ENCODE data around the gene KRT76. TPM values are rescaled to one million over a fixed set of nuclear protein-coding genes. Genes with fewer than 3 reads are reported as not detected.
A peak's percentile ranks its signal among the peaks of the same experiment; 100 is the strongest.

Gene KRT76
- total and polyA plus RNA-seq, 3 experiments from 2014 or later = not detected

- Mint-ChIP-seq H3K27me3 (peaks cover 7 to 24% of the 10 kb centered on the region in 2 donors), H3K9me3 (no peaks in the 10 kb centered on the region), H3K4me1 (no peaks in the 10 kb centered on the region), H3K27ac (no peak overlapping the region), H3K4me3 (peak overlapping the region in 1 of 7 donors; percentile 1), H3K36me3 (no peaks in the 10 kb centered on the region)
- no peak for DNase-seq
- ChIA-PET POLR2A (no interaction called here), CTCF (no interaction called here)
- H3K9me3 ChIP-seq (ENCODE audit: low read length) = no peaks in the 10 kb centered on the region
- no peaks in the 10 kb centered on the region for H3K36me3 ChIP-seq (ENCODE audit: insufficient read depth, low read length)
- no peaks in the 10 kb centered on the region for H3K27me3 ChIP-seq (ENCODE audit: insufficient read depth, low read length, poor library complexity, severe bottlenecking)
- no peaks in the 10 kb centered on the region for H3K4me1 ChIP-seq (ENCODE audit: insufficient read depth, low read length)
- H3K4me3 ChIP-seq (ENCODE audit: low read length) = no peak overlapping the region
- H3K27ac ChIP-seq (ENCODE audit: low read depth, low read length) = no peak overlapping the region
Measured at GRCh38 chr12:52810554-52810953, 33.4 kb upstream of the KRT76 start.

DNA sequence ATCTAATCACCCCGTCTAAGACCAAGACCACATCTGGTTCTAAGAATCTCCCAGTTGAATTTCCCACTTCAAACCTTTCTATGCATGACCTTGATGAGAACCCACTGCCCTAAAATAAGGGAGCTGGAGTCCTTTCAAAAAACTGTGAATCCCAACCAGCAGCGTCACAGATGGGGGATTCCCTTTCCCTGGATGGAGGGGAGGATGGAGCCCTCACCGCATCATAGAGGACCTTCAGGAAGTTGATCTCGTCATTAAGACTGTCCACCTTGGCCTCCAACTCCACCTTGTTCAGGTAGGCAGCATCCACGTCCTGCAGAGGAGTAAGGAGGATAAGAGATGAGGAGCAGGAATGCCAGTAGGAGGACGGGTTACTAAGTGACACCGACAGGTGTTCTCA is 32.0 kb upstream of the KRT76 start:
- Mint-ChIP-seq H3K27ac (no peak overlapping the region), H3K27me3 (peaks cover 7 to 24% of the 10 kb centered on the region in 2 donors), H3K36me3 (no peaks in the 10 kb centered on the region), H3K4me1 (no peaks in the 10 kb centered on the region), H3K9me3 (no peaks in the 10 kb centered on the region), H3K4me3 (no peak overlapping the region)
- no peaks in the 10 kb centered on the region for H3K9me3 ChIP-seq (ENCODE audit: low read length)
- H3K27ac ChIP-seq (ENCODE audit: low read depth, low read length) = no peak overlapping the region
- no peak overlapping the region for H3K4me3 ChIP-seq (ENCODE audit: low read length)
- H3K4me1 ChIP-seq (ENCODE audit: insufficient read depth, low read length) = no peaks in the 10 kb centered on the region
- no peaks in the 10 kb centered on the region for H3K27me3 ChIP-seq (ENCODE audit: insufficient read depth, low read length, poor library complexity, severe bottlenecking)
- no peak for DNase-seq
- ChIA-PET CTCF (no interaction called here), POLR2A (no interaction called here)
- H3K36me3 ChIP-seq (ENCODE audit: insufficient read depth, low read length) = no peaks in the 10 kb centered on the region

- no peak overlapping the region for H3K27ac Mint-ChIP-seq
- ChIA-PET CTCF (no interaction called here), POLR2A (no interaction called here)
- Histone ChIP-seq H3K27ac (ENCODE audit: low read depth, low read length) (no peak overlapping the region), H3K9me3 (ENCODE audit: low read length) (no peaks in the 10 kb centered on the region), H3K27me3 (ENCODE audit: insufficient read depth, low read length, poor library complexity, severe bottlenecking) (no peaks in the 10 kb centered on the region), H3K36me3 (ENCODE audit: insufficient read depth, low read length) (no peaks in the 10 kb centered on the region), H3K4me3 (ENCODE audit: low read length) (no peak overlapping the region), H3K4me1 (ENCODE audit: insufficient read depth, low read length) (no peaks in the 10 kb centered on the region)
- no peaks in the 10 kb centered on the region for H3K9me3 Mint-ChIP-seq
- no peaks in the 10 kb centered on the region for H3K36me3 Mint-ChIP-seq
- DNase-seq = no peak
- H3K4me1 Mint-ChIP-seq = no peaks in the 10 kb centered on the region
- no peak overlapping the region for H3K4me3 Mint-ChIP-seq
- H3K27me3 Mint-ChIP-seq = peaks cover 6 to 24% of the 10 kb centered on the region in 2 donors
Measured at GRCh38 chr12:52808573-52809160, 31.5 kb upstream of the KRT76 start.

GRCh38 chr12:52807544-52808470 is 30.7 kb upstream of the KRT76 start:
- peaks cover 6 to 24% of the 10 kb centered on the region in 2 donors for H3K27me3 Mint-ChIP-seq
- DNase-seq = no peak
- H3K4me3 Mint-ChIP-seq = peak overlapping the region in 1 of 7 donors; percentile 30
- H3K4me1 Mint-ChIP-seq = no peaks in the 10 kb centered on the region
- no peaks in the 10 kb centered on the region for H3K9me3 Mint-ChIP-seq
- H3K27ac Mint-ChIP-seq = no peak overlapping the region
- Histone ChIP-seq H3K9me3 (ENCODE audit: low read length) (no peaks in the 10 kb centered on the region), H3K27ac (ENCODE audit: low read depth, low read length) (no peak overlapping the region), H3K36me3 (ENCODE audit: insufficient read depth, low read length) (no peaks in the 10 kb centered on the region), H3K4me3 (ENCODE audit: low read length) (no peak overlapping the region), H3K27me3 (ENCODE audit: insufficient read depth, low read length, poor library complexity, severe bottlenecking) (no peaks in the 10 kb centered on the region), H3K4me1 (ENCODE audit: insufficient read depth, low read length) (no peaks in the 10 kb centered on the region)
- ChIA-PET CTCF (no interaction called here), POLR2A (no interaction called here)
- no peaks in the 10 kb centered on the region for H3K36me3 Mint-ChIP-seq

GRCh38 chr12:52806821-52807543 is 29.8 kb upstream of the KRT76 start:
- H3K36me3 Mint-ChIP-seq = no peaks in the 10 kb centered on the region
- no peak overlapping the region for H3K27ac Mint-ChIP-seq
- Histone ChIP-seq H3K27me3 (ENCODE audit: insufficient read depth, low read length, poor library complexity, severe bottlenecking) (no peaks in the 10 kb centered on the region), H3K27ac (ENCODE audit: low read depth, low read length) (no peak overlapping the region), H3K4me3 (ENCODE audit: low read length) (no peak overlapping the region), H3K9me3 (ENCODE audit: low read length) (no peaks in the 10 kb centered on the region), H3K36me3 (ENCODE audit: insufficient read depth, low read length) (no peaks in the 10 kb centered on the region), H3K4me1 (ENCODE audit: insufficient read depth, low read length) (no peaks in the 10 kb centered on the region)
- H3K9me3 Mint-ChIP-seq = no peaks in the 10 kb centered on the region
- no peaks in the 10 kb centered on the region for H3K4me1 Mint-ChIP-seq
- ChIA-PET POLR2A (no interaction called here), CTCF (no interaction called here)
- no peak for DNase-seq
- H3K4me3 Mint-ChIP-seq = no peak overlapping the region
- H3K27me3 Mint-ChIP-seq = peaks cover 6 to 24% of the 10 kb centered on the region in 2 donors

- CTCF ChIA-PET = no interaction called here
- Mint-ChIP-seq H3K27me3 (peaks cover 6 to 24% of the 10 kb centered on the region in 2 donors), H3K36me3 (no peaks in the 10 kb centered on the region), H3K27ac (no peak overlapping the region), H3K9me3 (no peaks in the 10 kb centered on the region), H3K4me1 (no peaks in the 10 kb centered on the region), H3K4me3 (no peak overlapping the region)
- Histone ChIP-seq H3K9me3 (ENCODE audit: low read length) (no peaks in the 10 kb centered on the region), H3K4me1 (ENCODE audit: insufficient read depth, low read length) (no peaks in the 10 kb centered on the region), H3K27me3 (ENCODE audit: insufficient read depth, low read length, poor library complexity, severe bottlenecking) (no peaks in the 10 kb centered on the region), H3K27ac (ENCODE audit: low read depth, low read length) (no peak overlapping the region), H3K4me3 (ENCODE audit: low read length) (no peak overlapping the region), H3K36me3 (ENCODE audit: insufficient read depth, low read length) (no peaks in the 10 kb centered on the region)
- no peak for DNase-seq
- POLR2A ChIA-PET = no interaction called here
Measured at GRCh38 chr12:52806169-52806811, 29.1 kb upstream of the KRT76 start.

DNA sequence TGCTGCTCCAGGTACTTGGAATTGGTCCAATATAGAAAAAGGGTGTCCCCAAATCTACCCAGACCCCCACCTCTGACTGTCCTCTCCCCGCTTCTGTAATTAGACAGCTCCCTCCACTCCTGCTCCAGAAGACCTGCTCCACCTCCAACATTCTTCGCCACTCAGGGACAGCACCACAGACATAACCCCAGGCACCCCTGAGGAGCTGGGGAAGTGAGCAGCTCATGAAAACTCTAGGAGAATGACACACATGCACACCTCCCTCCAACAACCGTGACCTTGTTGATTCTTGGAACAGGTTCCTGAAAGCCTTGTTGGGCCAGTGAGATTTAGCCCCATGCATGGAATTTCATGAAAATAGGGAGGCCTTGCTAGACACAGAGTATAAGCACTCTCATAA is 28.6 kb upstream of the KRT76 start:
- no peaks in the 10 kb centered on the region for H3K4me1 Mint-ChIP-seq
- Histone ChIP-seq H3K4me3 (ENCODE audit: low read length) (no peak overlapping the region), H3K36me3 (ENCODE audit: insufficient read depth, low read length) (no peaks in the 10 kb centered on the region), H3K9me3 (ENCODE audit: low read length) (no peaks in the 10 kb centered on the region), H3K27ac (ENCODE audit: low read depth, low read length) (no peak overlapping the region), H3K4me1 (ENCODE audit: insufficient read depth, low read length) (no peaks in the 10 kb centered on the region), H3K27me3 (ENCODE audit: insufficient read depth, low read length, poor library complexity, severe bottlenecking) (no peaks in the 10 kb centered on the region)
- CTCF ChIA-PET = no interaction called here
- no peaks in the 10 kb centered on the region for H3K9me3 Mint-ChIP-seq
- no peak overlapping the region for H3K27ac Mint-ChIP-seq
- DNase-seq = no peak
- H3K27me3 Mint-ChIP-seq = peaks cover 6 to 25% of the 10 kb centered on the region in 2 donors
- H3K36me3 Mint-ChIP-seq = no peaks in the 10 kb centered on the region
- POLR2A ChIA-PET = no interaction called here
- H3K4me3 Mint-ChIP-seq = no peak overlapping the region

- Mint-ChIP-seq H3K4me3 (no peak overlapping the region), H3K4me1 (no peaks in the 10 kb centered on the region), H3K9me3 (no peaks in the 10 kb centered on the region), H3K36me3 (no peaks in the 10 kb centered on the region), H3K27me3 (peaks cover 6 to 26% of the 10 kb centered on the region in 2 donors), H3K27ac (peak overlapping the region in 1 of 8 donors; percentile 47)
- Histone ChIP-seq H3K4me1 (ENCODE audit: insufficient read depth, low read length) (no peaks in the 10 kb centered on the region), H3K27me3 (ENCODE audit: insufficient read depth, low read length, poor library complexity, severe bottlenecking) (no peaks in the 10 kb centered on the region), H3K36me3 (ENCODE audit: insufficient read depth, low read length) (no peaks in the 10 kb centered on the region), H3K9me3 (ENCODE audit: low read length) (no peaks in the 10 kb centered on the region), H3K4me3 (ENCODE audit: low read length) (no peak overlapping the region), H3K27ac (ENCODE audit: low read depth, low read length) (no peak overlapping the region)
- ChIA-PET CTCF (no interaction called here), POLR2A (no interaction called here)
- no peak for DNase-seq
Measured at GRCh38 chr12:52805000-52805399, 27.9 kb upstream of the KRT76 start.
